ENCODE results near the gene MELTF. TPM values are rescaled to one million over a fixed set of nuclear protein-coding genes. Genes with fewer than 3 reads are reported as not detected.
"Not testable (repeated sequence)": the region's sequence is repeated elsewhere in the genome, so short reads cannot be mapped to it uniquely, and the experiment has no call there.

MELTF gene
- polyA plus RNA-seq, 2 of the 4 experiments (the other 2 are of a cell fraction), result 10.5 to 23.4 TPM

DNA sequence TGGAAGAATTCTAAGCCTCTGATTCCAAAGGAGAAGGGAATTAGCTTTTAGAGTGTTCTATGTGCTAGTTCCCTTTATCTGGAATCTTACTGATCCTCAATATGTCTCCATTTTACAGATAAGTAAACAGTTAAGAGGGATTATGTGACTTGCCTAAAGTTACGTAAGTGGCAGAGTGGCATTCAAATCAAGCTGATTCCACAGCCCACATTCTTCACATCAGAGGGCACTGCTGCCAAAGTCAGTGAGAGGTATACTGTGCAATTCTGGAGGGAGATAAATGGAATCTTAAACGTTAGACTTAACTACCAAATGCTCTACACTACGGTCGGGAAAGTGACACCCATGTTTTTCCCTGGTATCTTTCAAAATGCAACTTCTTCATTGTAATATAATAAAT, 11.0 kb upstream of the MELTF start:
- ChIA-PET CTCF (interaction anchor here (1.0 to 3.1 kb wide), 3 partner anchors 11 to 37 kb away, joined by 3 to 14 read pairs (median 5); partner anchors contain the start of gene MELTF), POLR2A (no interaction called here)
- no peak for ATAC-seq
- no peak for DNase-seq (ENCODE audit: low read depth in 1 of 2, low spot score in 1 of 2)
- no peak overlapping the region for H3K27ac ChIP-seq
- no peak for FAIRE-seq
- H3K4me1 ChIP-seq, result no peaks in the 10 kb centered on the region
- 82% methylated on average over 4 of the region's 4 CpGs for WGBS (ENCODE audit: missing lambda C conversion rate)
- H3K4me3 ChIP-seq, result no peak overlapping the region
- no peak overlapping the region for H3K4me2 ChIP-seq
- TF ChIP-seq CHD4 (IDR thresholded peaks at IDR 0.05; ENCODE audit: borderline replicate concordance), result no peak
- no peak for TF ChIP-seq HOXA7 (CRISPR knock-in tag; IDR thresholded peaks at IDR 0.05)
- TF ChIP-seq ESRRA (IDR thresholded peaks at IDR 0.05; ENCODE audit: borderline replicate concordance, low read length), result no peak
- no peak for TF ChIP-seq HOXB5 (CRISPR knock-in tag; IDR thresholded peaks at IDR 0.05)
- no peak for TF ChIP-seq RARB (CRISPR knock-in tag; IDR thresholded peaks at IDR 0.05)
- no peak for TF ChIP-seq NFE2L2 (conservative IDR thresholded peaks at IDR 0.05; ENCODE audit: low read length)
- no peak for TF ChIP-seq KDM1A (IDR thresholded peaks at IDR 0.05; ENCODE audit: low read depth)
- TF ChIP-seq HOXB13 (CRISPR knock-in tag; IDR thresholded peaks at IDR 0.05; ENCODE audit: low read depth), result no peak
- TF ChIP-seq RFX5 (IDR thresholded peaks at IDR 0.05), result no peak
- no peak for TF ChIP-seq GATA3 (IDR thresholded peaks at IDR 0.05; ENCODE audit: borderline replicate concordance)
- no peak for TF ChIP-seq JUNB (IDR thresholded peaks at IDR 0.05)
- no peaks in the 10 kb centered on the region for H3K9me3 ChIP-seq

DNA sequence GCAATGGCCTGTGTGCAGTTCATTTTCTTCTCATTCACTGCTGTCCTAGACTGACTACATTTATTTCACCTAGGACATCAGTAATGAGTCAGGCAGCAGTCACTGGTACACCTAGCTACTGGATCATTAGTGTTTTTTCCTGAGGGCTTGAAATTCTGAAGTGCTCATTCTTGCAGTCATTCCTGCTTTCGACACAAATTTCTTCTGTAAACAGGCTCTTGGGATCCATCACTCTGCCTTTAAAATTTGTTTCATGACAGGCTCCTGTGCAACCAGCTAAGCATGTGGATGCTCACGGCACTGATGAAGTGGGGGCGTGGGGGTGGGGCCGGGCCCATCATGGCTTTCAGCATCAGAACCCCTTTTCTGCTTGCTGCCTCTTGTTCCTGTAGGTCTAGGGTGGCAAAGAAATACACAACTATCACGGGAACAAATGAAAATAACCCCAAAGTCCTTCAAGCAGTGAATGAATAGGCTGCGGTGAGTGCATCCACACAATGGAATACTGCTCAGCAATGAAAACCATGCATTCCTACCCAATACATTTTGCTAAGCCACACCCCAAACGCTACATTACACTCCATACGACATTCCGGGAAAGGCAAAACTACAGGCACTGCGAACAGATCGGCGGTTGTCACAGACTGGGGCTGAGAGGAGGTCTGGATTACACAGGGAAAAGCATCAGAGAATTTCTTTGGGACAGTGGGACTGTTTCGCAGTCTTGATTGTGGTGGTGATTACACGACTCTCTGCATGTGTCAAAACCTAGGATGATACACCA, 9.3 kb upstream of the MELTF start:
- DNase-seq (ENCODE audit: low read depth in 1 of 2, low spot score in 1 of 2) (no peak), ATAC-seq (no peak), FAIRE-seq (no peak)
- POLR2A ChIA-PET, result no interaction called here
- TF ChIP-seq MAFK (IDR thresholded peaks at IDR 0.05; ENCODE audit: partially characterized antibody), result no peak
- Histone ChIP-seq H3K4me1 (no peaks in the 10 kb centered on the region), H3K27ac (no peak overlapping the region), H3K9me3 (no peaks in the 10 kb centered on the region), H3K4me2 (no peak overlapping the region), H3K4me3 (no peak overlapping the region)
- CTCF ChIA-PET, result interaction anchor here (1.6 to 3.1 kb wide), 2 partner anchors 9 to 11 kb away, joined by 3 to 14 read pairs; partner anchors contain the start of gene MELTF
- WGBS (ENCODE audit: missing lambda C conversion rate), result 81% methylated on average over 14 of the region's 14 CpGs

DNA sequence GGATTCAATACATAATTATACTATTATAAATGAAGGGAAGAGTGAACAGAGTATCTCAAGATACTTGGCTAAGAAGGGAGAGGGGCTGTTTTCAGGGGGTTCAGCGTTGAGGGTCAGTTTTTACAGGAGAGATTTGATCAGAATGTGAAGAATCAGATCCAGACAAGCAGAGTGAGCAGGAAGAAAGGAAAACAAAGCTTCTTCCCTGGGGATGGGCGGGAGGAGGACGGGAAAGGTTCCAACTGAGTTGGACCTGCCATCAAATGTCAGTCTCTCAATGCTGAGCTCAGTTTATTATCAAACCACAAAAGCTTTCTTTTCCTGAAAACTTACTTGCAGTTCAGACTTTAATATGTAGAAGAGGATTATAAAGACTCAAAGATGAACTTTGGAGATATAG, 6.0 kb upstream of the MELTF start:
- Histone ChIP-seq H3K9me3 (no peaks in the 10 kb centered on the region), H3K4me3 (no peak overlapping the region), H3K27ac (no peak overlapping the region), H3K4me1 (peaks cover 15% of the 10 kb centered on the region), H3K4me2 (no peak overlapping the region)
- ChIA-PET CTCF (interaction anchor here (0.5 kb wide), 1 partner anchor 322 kb away, joined by 3 read pairs; no protein-coding TSS in a partner anchor), POLR2A (interaction anchor here (0.7 kb wide), 1 partner anchor 12 kb away, joined by 3 read pairs; no protein-coding TSS in a partner anchor)
- FAIRE-seq, result no peak
- ATAC-seq, result no peak
- WGBS (ENCODE audit: missing lambda C conversion rate), result 76% methylated on average over 3 of the region's 3 CpGs
- DNase-seq (ENCODE audit: low read depth in 1 of 2, low spot score in 1 of 2), result no peak
- TF ChIP-seq HOXA7 (CRISPR knock-in tag; IDR thresholded peaks at IDR 0.05) (no peak), FOSB (CRISPR knock-in tag; IDR thresholded peaks at IDR 0.05) (no peak), ZSCAN20 (CRISPR knock-in tag; IDR thresholded peaks at IDR 0.05) (no peak), FOXS1 (CRISPR knock-in tag; IDR thresholded peaks at IDR 0.05) (no peak), CBX2 (IDR thresholded peaks at IDR 0.05; ENCODE audit: borderline replicate concordance, low read depth) (no peak)
- TF ChIP-seq, protein P1, sequence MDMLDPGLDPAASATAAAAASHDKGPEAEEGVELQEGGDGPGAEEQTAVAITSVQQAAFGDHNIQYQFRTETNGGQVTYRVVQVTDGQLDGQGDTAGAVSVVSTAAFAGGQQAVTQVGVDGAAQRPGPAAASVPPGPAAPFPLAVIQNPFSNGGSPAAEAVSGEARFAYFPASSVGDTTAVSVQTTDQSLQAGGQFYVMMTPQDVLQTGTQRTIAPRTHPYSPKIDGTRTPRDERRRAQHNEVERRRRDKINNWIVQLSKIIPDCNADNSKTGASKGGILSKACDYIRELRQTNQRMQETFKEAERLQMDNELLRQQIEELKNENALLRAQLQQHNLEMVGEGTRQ (IDR thresholded peaks at IDR 0.05), result no peak
- TF ChIP-seq, protein P2, sequence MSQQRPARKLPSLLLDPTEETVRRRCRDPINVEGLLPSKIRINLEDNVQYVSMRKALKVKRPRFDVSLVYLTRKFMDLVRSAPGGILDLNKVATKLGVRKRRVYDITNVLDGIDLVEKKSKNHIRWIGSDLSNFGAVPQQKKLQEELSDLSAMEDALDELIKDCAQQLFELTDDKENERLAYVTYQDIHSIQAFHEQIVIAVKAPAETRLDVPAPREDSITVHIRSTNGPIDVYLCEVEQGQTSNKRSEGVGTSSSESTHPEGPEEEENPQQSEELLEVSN (IDR thresholded peaks at IDR 0.05; ENCODE audit: borderline replicate concordance, low read depth), result no peak

DNA sequence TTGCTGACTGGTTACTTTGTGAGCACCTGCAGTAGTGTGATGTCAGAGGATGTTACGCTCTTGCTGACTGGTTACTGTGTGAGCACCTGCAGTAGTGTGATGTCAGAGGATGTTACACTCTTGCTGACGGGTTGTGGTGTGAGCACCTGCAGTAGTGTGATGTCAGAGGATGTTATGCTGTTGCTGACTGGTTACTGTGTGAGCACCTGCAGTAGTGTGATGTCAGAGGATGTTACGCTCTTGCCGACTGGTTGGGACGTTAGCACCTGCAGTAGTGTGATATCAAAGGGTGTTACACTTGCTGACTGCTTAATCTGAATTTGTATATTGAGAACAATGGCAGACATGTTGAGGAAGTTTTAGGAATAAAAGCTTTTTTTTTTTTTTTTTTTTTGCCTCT, 5.2 kb upstream of the MELTF start:
- CTCF ChIA-PET; H3K27ac ChIP-seq; H3K4me3 ChIP-seq; ATAC-seq; H3K9me3 ChIP-seq; H3K4me2 ChIP-seq; FAIRE-seq; DNase-seq (ENCODE audit: low read depth in 1 of 2, low spot score in 1 of 2); POLR2A ChIA-PET: not testable (repeated sequence)
- 79% methylated on average over 5 of the region's 5 CpGs for WGBS (ENCODE audit: missing lambda C conversion rate)
- H3K4me1 ChIP-seq, result peaks cover 23% of the 10 kb centered on the region

DNA sequence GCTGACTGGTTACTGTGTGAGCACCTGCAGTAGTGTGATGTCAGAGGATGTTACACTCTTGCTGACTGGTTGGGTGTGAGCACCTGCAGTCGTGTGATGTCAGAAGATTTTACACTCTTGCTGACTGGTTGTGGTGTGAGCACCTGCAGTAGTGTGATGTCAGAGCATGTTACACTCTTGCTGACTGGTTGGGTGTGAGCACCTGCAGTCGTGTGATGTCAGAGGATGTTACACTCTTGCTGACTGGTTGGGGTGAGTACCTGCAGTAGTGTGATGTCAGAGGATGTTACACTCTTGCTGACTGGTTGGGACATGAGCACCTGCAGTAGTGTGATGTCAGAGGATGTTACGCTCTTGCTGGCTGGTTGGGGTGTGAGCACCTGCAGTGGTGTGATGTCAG, 4.1 kb upstream of the MELTF start:
- H3K4me3 ChIP-seq; H3K9me3 ChIP-seq; H3K4me2 ChIP-seq; FAIRE-seq; POLR2A ChIA-PET; ATAC-seq; H3K27ac ChIP-seq; CTCF ChIA-PET; DNase-seq (ENCODE audit: low read depth in 1 of 2, low spot score in 1 of 2): not testable (repeated sequence)
- 56% methylated on average over 2 of the region's 3 CpGs for WGBS (ENCODE audit: missing lambda C conversion rate)
- peaks cover 23% of the 10 kb centered on the region for H3K4me1 ChIP-seq

Data from A549 (cell line).